WTC11 (cell line): ENCODE measurements around the gene GPC5. TPM values are rescaled to one million over a fixed set of nuclear protein-coding genes. Genes with fewer than 3 reads are reported as not detected.

Experiments
- ATAC-seq: fragments of 200-7000 bp; cut with Tn5 transposase; 2 replicates; pipeline ENCODE4 v1.10.0; 2021; ENCODE audit warnings: mild to moderate bottlenecking, moderate library complexity
- CTCF ChIA-PET: fragments of 300-600 bp; sonication (Branson Sonifier 250); formaldehyde crosslinking; loops from one replicate; lab custom pipeline; 2021; ENCODE audit warnings: antibody characterized with exemption; lab: Charles Lee
- POLR2A ChIA-PET: fragments of 350-600 bp; sonication (Branson Sonifier 250); formaldehyde crosslinking; loops from one replicate; lab custom pipeline; 2021; ENCODE audit warnings: antibody characterized with exemption; lab: Charles Lee
- DNase-seq: peaks from one replicate; pipeline ENCODE4 v3.0.0; 2021; ENCODE audit warnings: low spot score
- H3K27ac Mint-ChIP-seq: 2 replicates; pipeline ENCODE4 v1.8.0; 2021; ENCODE audit warnings: mixed read lengths
- H3K27me3 Mint-ChIP-seq: 2 replicates; pipeline ENCODE4 v1.8.0; 2021; ENCODE audit warnings: low read depth, mild to moderate bottlenecking, moderate library complexity, mixed read lengths
- H3K36me3 Mint-ChIP-seq: 2 replicates; pipeline ENCODE4 v1.8.0; 2021; ENCODE audit warnings: mixed read lengths
- H3K4me1 Mint-ChIP-seq: 2 replicates; pipeline ENCODE4 v1.8.0; 2022; ENCODE audit warnings: mixed read lengths
- H3K4me3 Mint-ChIP-seq: 2 replicates; pipeline ENCODE4 v1.8.0; 2021; ENCODE audit warnings: mild to moderate bottlenecking, moderate library complexity, mixed read lengths
- H3K9me3 Mint-ChIP-seq: 2 replicates; pipeline ENCODE4 v1.8.0; 2021; ENCODE audit warnings: mixed read lengths
- CBFB ChIP-seq: sonication (generic); formaldehyde crosslinking; IDR thresholded peaks from 2 replicates; pipeline ENCODE4 v1.8.1; 2022; ENCODE audit warnings: mild to moderate bottlenecking, low read depth, missing genetic modification reagents
- CREM ChIP-seq: sonication (generic); formaldehyde crosslinking; IDR thresholded peaks from 2 replicates; pipeline ENCODE4 v1.8.1; 2022; ENCODE audit warnings: mild to moderate bottlenecking, missing genetic modification reagents, moderate library complexity
- ESRRA ChIP-seq: sonication (generic); formaldehyde crosslinking; IDR thresholded peaks from 2 replicates; pipeline ENCODE4 v1.8.1; 2022; ENCODE audit warnings: mild to moderate bottlenecking, missing genetic modification reagents, borderline replicate concordance
- FOXJ3 ChIP-seq: sonication (generic); formaldehyde crosslinking; IDR thresholded peaks from 2 replicates; pipeline ENCODE4 v1.9.0; 2021; ENCODE audit warnings: missing genetic modification reagents, mild to moderate bottlenecking, borderline replicate concordance
- FOXP1 ChIP-seq: sonication (generic); formaldehyde crosslinking; IDR thresholded peaks from 2 replicates; pipeline ENCODE4 v1.8.0; 2022; ENCODE audit warnings: missing genetic modification reagents, mild to moderate bottlenecking, moderate library complexity, borderline replicate concordance
- GRHL2 ChIP-seq: fragments of 250-450 bp; sonication (Bioruptor Pico); IDR thresholded peaks from 2 replicates; pipeline ENCODE4 v1.8.0; 2022; ENCODE audit warnings: mild to moderate bottlenecking, moderate library complexity; ENCODE audit not compliant: insufficient replicate concordance, severe bottlenecking
- HMGA2 ChIP-seq: fragments of 250-450 bp; sonication (Bioruptor Pico); IDR thresholded peaks from 2 replicates; pipeline ENCODE4 v1.4.0; 2021; ENCODE audit warnings: mild to moderate bottlenecking, moderate library complexity
- IRF1 ChIP-seq: sonication (generic); formaldehyde crosslinking; IDR thresholded peaks from 2 replicates; pipeline ENCODE4 v1.8.0; 2023; ENCODE audit warnings: missing genetic modification reagents
- JUN ChIP-seq: sonication (generic); formaldehyde crosslinking; IDR thresholded peaks from 2 replicates; pipeline ENCODE4 v1.8.0; 2023; ENCODE audit warnings: mild to moderate bottlenecking, missing genetic modification reagents
- MYBL2 ChIP-seq: sonication (generic); formaldehyde crosslinking; IDR thresholded peaks from 2 replicates; pipeline ENCODE4 v1.8.1; 2023; ENCODE audit warnings: mild to moderate bottlenecking, moderate library complexity, missing genetic modification reagents
- NFYB ChIP-seq: sonication (generic); formaldehyde crosslinking; conservative IDR thresholded peaks from 2 replicates; pipeline ENCODE4 v1.8.0; 2022; ENCODE audit warnings: low read depth, missing genetic modification reagents
- RELA ChIP-seq: sonication (generic); formaldehyde crosslinking; IDR thresholded peaks from 2 replicates; pipeline ENCODE4 v1.8.1; 2022; ENCODE audit warnings: missing genetic modification reagents, mild to moderate bottlenecking, borderline replicate concordance
- ZMAT4 ChIP-seq: fragments of 250-450 bp; sonication (Bioruptor Pico); IDR thresholded peaks from 2 replicates; pipeline ENCODE4 v1.9.0; 2021; ENCODE audit warnings: mild to moderate bottlenecking
- ZNF138 ChIP-seq: sonication (generic); formaldehyde crosslinking; conservative IDR thresholded peaks from 2 replicates; pipeline ENCODE4 v1.8.1; 2022; ENCODE audit warnings: mild to moderate bottlenecking, moderate library complexity, missing genetic modification reagents
- ZNF263 ChIP-seq: sonication (generic); formaldehyde crosslinking; IDR thresholded peaks from 2 replicates; pipeline ENCODE4 v1.8.1; 2022; ENCODE audit warnings: low read depth, mild to moderate bottlenecking, moderate library complexity, missing genetic modification reagents
- ZNF281 ChIP-seq: sonication (generic); formaldehyde crosslinking; IDR thresholded peaks from 2 replicates; pipeline ENCODE4 v1.8.0; 2023; ENCODE audit warnings: mild to moderate bottlenecking, missing genetic modification reagents
- ZNF416 ChIP-seq: fragments of 250-450 bp; sonication (Bioruptor Pico); IDR thresholded peaks from 2 replicates; pipeline ENCODE4 v1.9.0; 2021; ENCODE audit warnings: mild to moderate bottlenecking, inconsistent platforms
- ZNF423 ChIP-seq: fragments of 250-450 bp; sonication (Bioruptor Pico); IDR thresholded peaks from 2 replicates; pipeline ENCODE4 v2.1.2; 2022; ENCODE audit warnings: mild to moderate bottlenecking, moderate library complexity
- total RNA-seq: library from RNA; stranded (reverse); gene quantifications from 3 replicates; pipeline ENCODE4 v1.2.3, GENCODE V29; 2021
- TF ChIP-seq, protein P1 (sequence below): sonication (generic); formaldehyde crosslinking; IDR thresholded peaks from 2 replicates; pipeline ENCODE4 v1.8.0; 2022; ENCODE audit warnings: mild to moderate bottlenecking, missing genetic modification reagents
- TF ChIP-seq, protein P2 (sequence below): sonication (generic); formaldehyde crosslinking; IDR thresholded peaks from 2 replicates; pipeline ENCODE4 v1.8.1; 2023; ENCODE audit warnings: mild to moderate bottlenecking, missing genetic modification reagents, borderline replicate concordance
- TF ChIP-seq, protein P3 (sequence below): sonication (generic); formaldehyde crosslinking; IDR thresholded peaks from 2 replicates; pipeline ENCODE4 v1.8.1; 2022; ENCODE audit warnings: missing genetic modification reagents, borderline replicate concordance
- TF ChIP-seq, protein P4 (sequence below): fragments of 250-450 bp; sonication (Bioruptor Pico); conservative IDR thresholded peaks from 2 replicates; pipeline ENCODE4 v1.9.0; 2021; ENCODE audit warnings: mild to moderate bottlenecking
- TF ChIP-seq, protein P5 (sequence below): sonication (generic); formaldehyde crosslinking; IDR thresholded peaks from 2 replicates; pipeline ENCODE4 v1.8.1; 2023; ENCODE audit warnings: mild to moderate bottlenecking, missing genetic modification reagents

Gene GPC5
- total RNA-seq, 1 experiment from 2014 or later: 0.46 TPM

DNA sequence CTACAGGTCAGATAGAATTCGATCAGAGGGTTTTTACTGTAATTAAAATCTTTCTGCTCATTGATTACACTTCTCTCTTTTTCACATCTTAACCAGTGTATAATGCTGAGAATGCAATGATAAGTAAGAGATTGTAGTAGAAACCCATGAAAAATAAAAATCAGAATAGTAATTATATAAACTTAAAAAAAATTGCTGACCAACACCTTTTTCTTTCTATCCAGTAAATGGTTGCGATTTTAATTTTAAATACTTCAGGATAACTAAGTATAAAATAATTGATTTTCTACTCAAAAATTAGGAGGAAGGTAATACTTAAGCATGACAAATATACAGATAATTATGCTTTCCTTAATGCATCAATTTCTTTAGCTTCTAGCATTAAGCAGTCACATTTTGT is 917.6 kb downstream of the GPC5 start:
- H3K4me3 Mint-ChIP-seq: no peak overlapping the region
- H3K27ac Mint-ChIP-seq: no peak overlapping the region
- no peaks in the 10 kb centered on the region for H3K4me1 Mint-ChIP-seq
- no peaks in the 10 kb centered on the region for H3K36me3 Mint-ChIP-seq
- H3K9me3 Mint-ChIP-seq: no peaks in the 10 kb centered on the region
- H3K27me3 Mint-ChIP-seq: no peaks in the 10 kb centered on the region
- ChIA-PET CTCF (no interaction called here), POLR2A (no interaction called here)
- ATAC-seq: no peak
- TF ChIP-seq ZNF138 (CRISPR knock-in tag) (no peak), HMGA2 (CRISPR knock-in tag) (no peak), ZMAT4 (no peak), NFYB (CRISPR knock-in tag) (no peak), FOXP1 (no peak), MYBL2 (no peak), ZNF416 (CRISPR knock-in tag) (no peak), ESRRA (CRISPR knock-in tag) (no peak), RELA (CRISPR knock-in tag) (no peak), ZNF423 (no peak)
- TF ChIP-seq, protein P1, sequence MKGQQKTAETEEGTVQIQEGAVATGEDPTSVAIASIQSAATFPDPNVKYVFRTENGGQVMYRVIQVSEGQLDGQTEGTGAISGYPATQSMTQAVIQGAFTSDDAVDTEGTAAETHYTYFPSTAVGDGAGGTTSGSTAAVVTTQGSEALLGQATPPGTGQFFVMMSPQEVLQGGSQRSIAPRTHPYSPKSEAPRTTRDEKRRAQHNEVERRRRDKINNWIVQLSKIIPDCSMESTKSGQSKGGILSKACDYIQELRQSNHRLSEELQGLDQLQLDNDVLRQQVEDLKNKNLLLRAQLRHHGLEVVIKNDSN: no peak
- TF ChIP-seq, protein P2, sequence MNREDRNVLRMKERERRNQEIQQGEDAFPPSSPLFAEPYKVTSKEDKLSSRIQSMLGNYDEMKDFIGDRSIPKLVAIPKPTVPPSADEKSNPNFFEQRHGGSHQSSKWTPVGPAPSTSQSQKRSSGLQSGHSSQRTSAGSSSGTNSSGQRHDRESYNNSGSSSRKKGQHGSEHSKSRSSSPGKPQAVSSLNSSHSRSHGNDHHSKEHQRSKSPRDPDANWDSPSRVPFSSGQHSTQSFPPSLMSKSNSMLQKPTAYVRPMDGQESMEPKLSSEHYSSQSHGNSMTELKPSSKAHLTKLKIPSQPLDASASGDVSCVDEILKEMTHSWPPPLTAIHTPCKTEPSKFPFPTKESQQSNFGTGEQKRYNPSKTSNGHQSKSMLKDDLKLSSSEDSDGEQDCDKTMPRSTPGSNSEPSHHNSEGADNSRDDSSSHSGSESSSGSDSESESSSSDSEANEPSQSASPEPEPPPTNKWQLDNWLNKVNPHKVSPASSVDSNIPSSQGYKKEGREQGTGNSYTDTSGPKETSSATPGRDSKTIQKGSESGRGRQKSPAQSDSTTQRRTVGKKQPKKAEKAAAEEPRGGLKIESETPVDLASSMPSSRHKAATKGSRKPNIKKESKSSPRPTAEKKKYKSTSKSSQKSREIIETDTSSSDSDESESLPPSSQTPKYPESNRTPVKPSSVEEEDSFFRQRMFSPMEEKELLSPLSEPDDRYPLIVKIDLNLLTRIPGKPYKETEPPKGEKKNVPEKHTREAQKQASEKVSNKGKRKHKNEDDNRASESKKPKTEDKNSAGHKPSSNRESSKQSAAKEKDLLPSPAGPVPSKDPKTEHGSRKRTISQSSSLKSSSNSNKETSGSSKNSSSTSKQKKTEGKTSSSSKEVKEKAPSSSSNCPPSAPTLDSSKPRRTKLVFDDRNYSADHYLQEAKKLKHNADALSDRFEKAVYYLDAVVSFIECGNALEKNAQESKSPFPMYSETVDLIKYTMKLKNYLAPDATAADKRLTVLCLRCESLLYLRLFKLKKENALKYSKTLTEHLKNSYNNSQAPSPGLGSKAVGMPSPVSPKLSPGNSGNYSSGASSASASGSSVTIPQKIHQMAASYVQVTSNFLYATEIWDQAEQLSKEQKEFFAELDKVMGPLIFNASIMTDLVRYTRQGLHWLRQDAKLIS (CRISPR knock-in tag): no peak
- no peak for DNase-seq

DNA sequence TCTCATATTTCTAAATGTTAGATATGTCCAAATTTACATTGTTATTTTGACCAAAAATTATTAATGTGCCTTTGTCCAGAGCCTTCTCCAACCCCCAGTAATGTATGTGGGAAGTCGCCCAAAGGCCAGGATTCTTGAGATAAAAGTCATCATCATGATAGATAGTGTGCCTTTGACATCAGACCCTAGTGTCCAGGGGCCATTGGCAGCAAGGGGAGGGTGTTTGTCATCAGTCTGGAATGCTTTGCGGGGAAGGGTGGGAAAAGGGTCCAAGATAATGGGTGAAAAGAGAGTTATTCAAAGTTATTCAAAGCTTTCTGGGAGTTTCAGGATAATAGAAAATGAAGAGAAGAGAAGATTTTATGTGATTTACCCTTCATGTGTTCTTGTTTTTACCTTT is 918.6 kb downstream of the GPC5 start:
- Mint-ChIP-seq H3K4me3 (no peak overlapping the region), H3K4me1 (no peaks in the 10 kb centered on the region), H3K27ac (no peak overlapping the region), H3K9me3 (no peaks in the 10 kb centered on the region), H3K27me3 (no peaks in the 10 kb centered on the region), H3K36me3 (no peaks in the 10 kb centered on the region)
- ChIA-PET POLR2A (no interaction called here), CTCF (no interaction called here)
- no peak for ATAC-seq
- no peak for DNase-seq
- no peak for TF ChIP-seq CREM (CRISPR knock-in tag)
- TF ChIP-seq RELA (CRISPR knock-in tag): no peak
- TF ChIP-seq, protein P3, sequence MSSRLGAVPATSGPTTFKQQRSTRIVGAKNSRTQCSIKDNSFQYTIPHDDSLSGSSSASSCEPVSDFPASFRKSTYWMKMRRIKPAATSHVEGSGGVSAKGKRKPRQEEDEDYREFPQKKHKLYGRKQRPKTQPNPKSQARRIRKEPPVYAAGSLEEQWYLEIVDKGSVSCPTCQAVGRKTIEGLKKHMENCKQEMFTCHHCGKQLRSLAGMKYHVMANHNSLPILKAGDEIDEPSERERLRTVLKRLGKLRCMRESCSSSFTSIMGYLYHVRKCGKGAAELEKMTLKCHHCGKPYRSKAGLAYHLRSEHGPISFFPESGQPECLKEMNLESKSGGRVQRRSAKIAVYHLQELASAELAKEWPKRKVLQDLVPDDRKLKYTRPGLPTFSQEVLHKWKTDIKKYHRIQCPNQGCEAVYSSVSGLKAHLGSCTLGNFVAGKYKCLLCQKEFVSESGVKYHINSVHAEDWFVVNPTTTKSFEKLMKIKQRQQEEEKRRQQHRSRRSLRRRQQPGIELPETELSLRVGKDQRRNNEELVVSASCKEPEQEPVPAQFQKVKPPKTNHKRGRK (CRISPR knock-in tag): no peak
- TF ChIP-seq, protein P4, sequence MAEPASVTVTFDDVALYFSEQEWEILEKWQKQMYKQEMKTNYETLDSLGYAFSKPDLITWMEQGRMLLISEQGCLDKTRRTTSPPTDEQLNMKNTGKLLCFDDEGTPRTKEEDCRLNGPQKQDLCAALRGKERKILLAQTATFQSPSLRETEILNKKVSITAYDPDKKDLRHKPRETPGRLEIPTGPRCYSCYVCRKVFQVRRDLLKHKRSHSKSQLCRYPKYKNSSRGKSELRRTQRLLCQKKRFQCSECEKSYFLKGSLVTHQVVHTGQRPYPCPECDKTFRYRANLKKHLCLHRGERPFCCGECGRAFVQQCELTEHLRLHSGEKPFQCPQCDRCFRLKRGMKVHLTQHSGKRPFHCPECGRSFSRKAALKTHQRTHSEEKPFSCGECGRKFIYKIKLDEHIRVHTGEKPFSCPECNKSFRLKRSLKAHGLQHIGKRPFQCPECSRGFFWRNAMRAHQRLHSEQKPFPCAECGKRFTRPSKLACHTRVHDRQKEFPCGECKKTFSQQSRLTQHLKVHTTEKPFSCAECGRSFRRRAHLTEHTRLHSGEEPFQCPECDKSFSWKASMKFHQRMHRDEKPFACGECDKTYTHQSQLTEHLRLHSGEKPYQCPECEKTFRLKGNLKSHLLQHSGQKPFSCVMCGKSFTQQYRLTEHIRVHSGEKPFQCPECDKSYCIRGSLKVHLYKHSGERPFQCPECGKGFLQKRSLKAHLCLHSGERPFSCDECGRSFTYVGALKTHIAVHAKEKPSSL (CRISPR knock-in tag): no peak
- no peak for TF ChIP-seq FOXJ3 (CRISPR knock-in tag)
- TF ChIP-seq, protein P5, sequence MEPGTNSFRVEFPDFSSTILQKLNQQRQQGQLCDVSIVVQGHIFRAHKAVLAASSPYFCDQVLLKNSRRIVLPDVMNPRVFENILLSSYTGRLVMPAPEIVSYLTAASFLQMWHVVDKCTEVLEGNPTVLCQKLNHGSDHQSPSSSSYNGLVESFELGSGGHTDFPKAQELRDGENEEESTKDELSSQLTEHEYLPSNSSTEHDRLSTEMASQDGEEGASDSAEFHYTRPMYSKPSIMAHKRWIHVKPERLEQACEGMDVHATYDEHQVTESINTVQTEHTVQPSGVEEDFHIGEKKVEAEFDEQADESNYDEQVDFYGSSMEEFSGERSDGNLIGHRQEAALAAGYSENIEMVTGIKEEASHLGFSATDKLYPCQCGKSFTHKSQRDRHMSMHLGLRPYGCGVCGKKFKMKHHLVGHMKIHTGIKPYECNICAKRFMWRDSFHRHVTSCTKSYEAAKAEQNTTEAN (CRISPR knock-in tag): no peak
- no peak for TF ChIP-seq JUN (CRISPR knock-in tag)
- TF ChIP-seq IRF1 (CRISPR knock-in tag): no peak
- no peak for TF ChIP-seq GRHL2 (CRISPR knock-in tag)
- no peak for TF ChIP-seq ZNF138 (CRISPR knock-in tag)
- no peak for TF ChIP-seq ZNF281 (CRISPR knock-in tag)
- TF ChIP-seq ZNF263 (CRISPR knock-in tag): no peak
- TF ChIP-seq CBFB (CRISPR knock-in tag): no peak
